Measurements from ENCODE around the gene ANKRD13C.

ANKRD13C gene

GRCh38 chr1:70234733-70235132 is 119.8 kb downstream of the ANKRD13C start:
- TF ChIP-seq CTCF (IDR thresholded peaks at IDR 0.05), result no peak
- Histone ChIP-seq H3K4me3 (no peak overlapping the region), H3K27ac (no peak overlapping the region)
- no peak for DNase-seq (ENCODE audit: low spot score)

DNA sequence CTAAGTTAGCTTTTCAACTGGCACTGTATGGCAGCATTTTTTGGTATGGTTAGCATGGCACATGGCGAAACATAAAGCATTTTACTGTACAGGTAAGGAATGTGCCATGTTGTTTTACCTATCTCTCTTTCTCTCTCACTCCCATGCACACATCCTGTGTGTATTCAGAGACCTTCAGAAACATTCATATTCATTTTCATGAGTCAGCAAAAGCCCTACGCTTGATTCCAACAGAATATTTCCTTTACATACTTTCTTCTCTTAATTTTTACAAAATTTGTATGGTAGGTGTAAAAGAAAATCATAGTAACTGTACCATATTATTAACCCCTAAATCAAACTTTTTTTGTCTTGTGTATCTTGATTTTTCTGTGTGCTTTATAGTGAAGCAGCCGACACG is 123.0 kb downstream of the ANKRD13C start:
- no peak for DNase-seq (ENCODE audit: low spot score)
- Histone ChIP-seq H3K4me3 (no peak overlapping the region), H3K27ac (no peak overlapping the region)
- no peak for TF ChIP-seq CTCF (IDR thresholded peaks at IDR 0.05)

DNA sequence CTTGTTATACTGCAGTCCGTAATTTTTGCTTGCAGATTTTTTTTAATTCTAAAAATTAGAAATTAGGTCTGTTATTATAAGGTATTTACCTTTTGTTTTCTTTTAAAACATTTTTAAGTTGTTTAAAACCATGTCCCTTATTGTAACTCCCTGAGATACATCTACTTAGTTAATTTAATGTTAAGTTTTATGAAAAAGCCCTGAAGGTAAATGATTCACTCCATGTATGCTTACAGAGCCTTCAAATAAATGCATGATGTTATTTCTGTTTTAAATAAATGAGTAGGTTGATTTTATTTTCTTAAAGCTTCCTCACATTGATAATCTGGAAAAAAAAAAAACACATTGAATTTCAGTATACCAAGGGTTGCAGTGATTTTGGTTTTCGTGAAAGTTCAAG is 125.9 kb downstream of the ANKRD13C start:
- Histone ChIP-seq H3K4me3 (no peak overlapping the region), H3K27ac (no peak overlapping the region)
- no peak for DNase-seq (ENCODE audit: low spot score)
- no peak for TF ChIP-seq CTCF (IDR thresholded peaks at IDR 0.05)

DNA sequence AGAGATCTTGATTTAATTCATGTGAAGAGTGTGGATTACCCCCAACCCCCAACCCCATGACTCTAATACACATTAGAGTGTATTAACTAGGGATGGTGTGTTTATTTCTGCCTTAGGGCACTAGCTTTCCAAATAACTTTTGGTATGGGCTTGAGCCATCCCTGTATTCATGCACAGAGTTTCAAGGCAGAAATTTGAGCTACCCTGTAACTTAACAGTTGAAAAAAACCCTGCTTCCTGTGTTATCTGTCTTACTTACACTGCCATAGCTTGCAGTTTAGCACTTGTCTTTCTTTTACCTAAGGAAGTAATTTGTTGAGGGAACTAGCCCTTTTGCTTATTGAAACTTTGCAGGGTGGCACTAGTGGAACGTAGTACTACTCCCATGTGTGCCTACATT is 127.1 kb downstream of the ANKRD13C start:
- no peak overlapping the region for H3K27ac ChIP-seq
- DNase-seq (ENCODE audit: low spot score), result no peak
- no peak overlapping the region for H3K4me3 ChIP-seq
- TF ChIP-seq CTCF (IDR thresholded peaks at IDR 0.05), result no peak

GRCh38 chr1:70224954-70225353 is 129.6 kb downstream of the ANKRD13C start:
- no peak for DNase-seq (ENCODE audit: low spot score)
- TF ChIP-seq CTCF (IDR thresholded peaks at IDR 0.05), result no peak
- H3K4me3 ChIP-seq, result no peak overlapping the region
- no peak overlapping the region for H3K27ac ChIP-seq

DNA sequence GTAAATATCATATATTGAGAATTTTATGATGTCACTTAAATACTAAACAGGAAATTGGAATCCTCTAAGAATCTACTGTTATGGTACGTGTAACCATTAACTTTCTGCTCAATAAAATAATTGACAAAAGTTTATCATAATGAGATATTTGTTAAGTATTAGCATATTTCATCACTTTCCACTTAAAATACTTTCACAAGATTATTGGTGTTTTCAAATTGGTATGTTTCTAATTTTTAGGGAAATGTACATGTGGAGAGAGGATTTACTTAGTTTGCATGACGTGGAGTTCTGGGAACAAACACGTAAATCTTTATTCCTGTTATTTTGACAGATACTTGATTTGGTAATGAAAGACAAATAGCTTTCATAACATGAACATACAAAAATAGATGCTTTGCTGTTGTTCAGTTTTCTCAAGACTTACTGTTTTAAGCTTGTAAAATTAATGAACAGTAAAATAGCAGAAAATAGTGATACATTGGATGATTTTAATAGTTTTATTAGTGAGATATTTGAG is 131.7 kb downstream of the ANKRD13C start:
- TF ChIP-seq CTCF (IDR thresholded peaks at IDR 0.05), result no peak
- H3K27ac ChIP-seq, result peak overlapping the region in 1 of 2 donors; percentile 99
- peak overlapping the region; percentile 93 for H3K4me3 ChIP-seq
- DNase-seq (ENCODE audit: low spot score), result no peak

DNA sequence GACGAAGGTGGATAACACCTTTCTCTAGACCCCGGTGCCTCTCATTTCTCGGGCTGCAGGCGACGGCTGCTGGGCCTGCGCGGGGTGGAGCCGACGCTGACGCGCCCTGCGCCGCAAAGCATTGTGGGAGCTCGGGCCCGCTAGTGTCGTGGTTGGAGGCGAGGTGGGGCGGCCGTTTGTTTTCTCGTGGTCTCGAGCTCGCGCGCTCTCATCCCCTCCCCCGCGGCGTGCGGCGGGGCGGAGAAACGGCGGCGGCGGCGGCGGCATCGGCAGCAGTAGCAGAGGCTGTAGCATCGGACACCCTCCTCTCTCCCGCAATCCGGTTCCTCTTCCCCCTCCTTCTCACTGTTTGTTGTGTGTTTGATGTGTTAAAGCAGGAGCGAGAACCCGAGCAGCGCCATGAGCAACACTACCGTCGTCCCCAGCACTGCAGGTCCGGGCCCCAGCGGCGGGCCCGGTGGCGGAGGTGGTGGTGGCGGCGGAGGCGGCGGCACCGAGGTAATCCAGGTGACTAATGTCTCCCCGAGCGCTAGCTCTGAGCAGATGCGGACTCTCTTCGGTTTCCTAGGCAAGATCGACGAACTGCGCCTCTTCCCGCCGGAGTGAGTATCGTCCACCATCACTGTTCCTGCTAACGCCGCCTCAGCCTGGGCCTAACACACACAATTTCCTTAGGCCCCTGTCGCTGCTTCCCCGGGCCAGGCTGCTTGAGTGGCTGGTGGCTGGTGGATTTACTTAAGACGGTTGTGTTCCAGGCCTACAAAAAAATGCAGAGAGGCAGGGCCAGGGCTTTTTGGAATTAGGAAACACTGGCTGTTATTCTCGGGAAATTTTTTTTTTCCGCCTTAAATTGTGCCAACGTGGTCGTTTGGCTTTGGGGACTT is 133.0 kb downstream of the ANKRD13C start, which contains the start of gene SRSF11:
TSS of gene SRSF11 (plus strand) at position 143 of the 884 bp plus-strand sequence. CDS start at position 400, 257 bp downstream.
- peak within 1 kb of the TSS; percentile 98 to 99 for H3K27ac ChIP-seq
- peak within 1 kb of the TSS; percentile 93 for H3K4me3 ChIP-seq
- TF ChIP-seq CTCF (IDR thresholded peaks at IDR 0.05), result no peak
- DNase-seq (ENCODE audit: low spot score), result peak; percentile 94

Data from coronary artery (tissue), 2 donors.